NT2/D1 (cell line): ENCODE measurements around the gene SLC3A2.

ENCODE experiments used
- DNase-seq: peaks from one replicate; pipeline ENCODE4 v3.0.0-alpha.2; 2011; ENCODE audit warnings: low read depth, low spot score
- H3K27me3 ChIP-seq: 2 replicates; pipeline ENCODE4 v1.6.0; 2011; ENCODE audit warnings: mild to moderate bottlenecking; ENCODE audit not compliant: insufficient read length, insufficient read depth
- H3K36me3 ChIP-seq: 2 replicates; pipeline ENCODE4 v1.6.1; 2011; ENCODE audit warnings: mild to moderate bottlenecking, low read length, mixed read lengths; ENCODE audit not compliant: insufficient read depth, insufficient read length
- H3K4me1 ChIP-seq: 2 replicates; pipeline ENCODE4 v1.5.1; 2011; ENCODE audit not compliant: insufficient read depth, insufficient read length
- H3K4me3 ChIP-seq: 2 replicates; pipeline ENCODE4 v1.5.1; 2011; ENCODE audit warnings: low read depth; ENCODE audit not compliant: insufficient read length
- H3K9ac ChIP-seq: 2 replicates; pipeline ENCODE4 v1.6.0; 2011; ENCODE audit warnings: low read depth; ENCODE audit not compliant: insufficient read length
- H3K9me3 ChIP-seq: 2 replicates; pipeline ENCODE4 v1.5.1; 2011; ENCODE audit warnings: mild to moderate bottlenecking, low read length; ENCODE audit not compliant: insufficient read depth
- SUZ12 ChIP-seq: IDR thresholded peaks from 2 replicates; pipeline ENCODE4 v1.6.1; 2011; ENCODE audit not compliant: insufficient read length, insufficient read depth; ENCODE audit errors: extremely low read depth
- YY1 ChIP-seq: IDR thresholded peaks from 2 replicates; pipeline ENCODE4 v1.6.1; 2011; ENCODE audit not compliant: insufficient read length, insufficient read depth
- ZNF274 ChIP-seq: IDR thresholded peaks from 2 replicates; pipeline ENCODE4 v1.6.1; 2011; ENCODE audit warnings: mild to moderate bottlenecking, low read depth, low read length

The SLC3A2 gene

DNA sequence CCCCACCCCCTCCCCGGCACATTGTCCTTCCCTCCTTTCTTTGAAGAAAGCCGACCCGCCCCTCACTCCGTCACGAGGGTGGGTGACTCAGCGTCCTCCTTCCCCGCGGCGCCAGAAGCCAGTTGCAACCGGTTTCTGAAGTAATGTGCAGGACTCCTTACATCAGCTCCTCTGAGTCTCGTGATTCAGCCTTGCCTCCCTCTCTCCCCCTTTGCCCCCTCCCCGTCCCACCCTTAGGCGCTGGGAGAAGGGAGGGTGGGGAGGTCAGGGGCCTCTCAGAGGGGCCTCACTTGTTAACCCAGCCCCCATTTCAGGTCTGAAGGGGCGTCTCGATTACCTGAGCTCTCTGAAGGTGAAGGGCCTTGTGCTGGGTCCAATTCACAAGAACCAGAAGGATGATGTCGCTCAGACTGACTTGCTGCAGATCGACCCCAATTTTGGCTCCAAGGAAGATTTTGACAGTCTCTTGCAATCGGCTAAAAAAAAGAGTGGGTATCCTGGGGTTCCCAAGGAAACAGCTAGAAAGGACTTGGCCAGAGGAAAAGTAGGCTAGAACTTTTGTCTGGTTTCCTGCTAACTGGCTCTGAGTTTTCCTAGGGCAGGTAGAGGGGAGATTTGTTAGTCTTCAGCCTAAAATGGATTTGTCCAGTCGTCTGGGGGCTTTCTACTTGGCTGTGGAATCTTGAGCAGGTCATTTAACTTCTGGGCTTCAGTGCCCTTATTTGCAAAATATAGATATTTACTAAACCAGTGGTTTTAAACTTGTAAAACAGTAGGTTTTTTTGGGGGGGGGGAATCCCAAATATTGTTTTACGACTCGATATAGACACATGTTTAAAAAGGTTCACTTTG is 1.1 kb downstream of the SLC3A2 start:
- H3K9ac ChIP-seq: peak overlapping the region; percentile 100
- peaks cover 87% of the 10 kb centered on the region for H3K36me3 ChIP-seq
- TF ChIP-seq YY1 (no peak), SUZ12 (no peak), ZNF274 (no peak)
- peaks cover 19% of the 10 kb centered on the region for H3K4me1 ChIP-seq
- H3K4me3 ChIP-seq: peak overlapping the region; percentile 99
- H3K27me3 ChIP-seq: no peaks in the 10 kb centered on the region
- H3K9me3 ChIP-seq: no peaks in the 10 kb centered on the region
- DNase-seq: peak; percentile 91

- H3K36me3 ChIP-seq: peaks cover 87% of the 10 kb centered on the region
- DNase-seq: no peak
- H3K9ac ChIP-seq: peak overlapping the region; percentile 95
- peaks cover 19% of the 10 kb centered on the region for H3K4me1 ChIP-seq
- H3K27me3 ChIP-seq: no peaks in the 10 kb centered on the region
- H3K9me3 ChIP-seq: no peaks in the 10 kb centered on the region
- peak overlapping the region; percentile 99 for H3K4me3 ChIP-seq
- TF ChIP-seq SUZ12: no peak
- no peak for TF ChIP-seq ZNF274
- TF ChIP-seq YY1: no peak
These were observed 1.7 kb downstream of the SLC3A2 start for GRCh38 chr11:62882431-62882749.

- H3K4me1 ChIP-seq: peaks cover 17% of the 10 kb centered on the region
- TF ChIP-seq YY1: no peak
- no peak for TF ChIP-seq SUZ12
- no peak for TF ChIP-seq ZNF274
- peak overlapping the region; percentile 99 for H3K4me3 ChIP-seq
- no peak for DNase-seq
- H3K27me3 ChIP-seq: no peaks in the 10 kb centered on the region
- H3K9me3 ChIP-seq: no peaks in the 10 kb centered on the region
- peaks cover 87% of the 10 kb centered on the region for H3K36me3 ChIP-seq
- peak overlapping the region; percentile 95 for H3K9ac ChIP-seq
These were observed 2.2 kb downstream of the SLC3A2 start for GRCh38 chr11:62882788-62883501.

- H3K9ac ChIP-seq: peak overlapping the region; percentile 95
- H3K4me1 ChIP-seq: peaks cover 17% of the 10 kb centered on the region
These were observed 3.0 kb downstream of the SLC3A2 start for GRCh38 chr11:62883673-62884072.

DNA sequence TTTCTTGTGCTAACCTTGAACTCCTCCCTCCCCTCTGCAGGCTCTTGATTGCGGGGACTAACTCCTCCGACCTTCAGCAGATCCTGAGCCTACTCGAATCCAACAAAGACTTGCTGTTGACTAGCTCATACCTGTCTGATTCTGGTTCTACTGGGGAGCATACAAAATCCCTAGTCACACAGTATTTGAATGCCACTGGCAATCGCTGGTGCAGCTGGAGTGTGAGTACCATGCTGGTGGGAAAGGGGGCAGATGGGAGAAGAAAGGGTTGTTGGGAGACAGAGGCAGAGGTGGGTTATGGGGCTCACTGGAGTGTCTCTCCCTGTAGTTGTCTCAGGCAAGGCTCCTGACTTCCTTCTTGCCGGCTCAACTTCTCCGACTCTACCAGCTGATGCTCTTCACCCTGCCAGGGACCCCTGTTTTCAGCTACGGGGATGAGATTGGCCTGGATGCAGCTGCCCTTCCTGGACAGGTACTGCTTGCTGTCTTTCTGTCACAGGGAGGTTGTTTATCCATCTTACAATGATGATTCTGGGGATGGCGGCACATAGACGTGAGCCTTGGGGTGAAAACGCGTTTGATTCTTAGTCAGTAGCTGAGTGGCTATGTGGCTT is 4.5 kb downstream of the SLC3A2 start:
- peaks cover 17% of the 10 kb centered on the region for H3K4me1 ChIP-seq
- no peak for DNase-seq
- no peaks in the 10 kb centered on the region for H3K27me3 ChIP-seq
- TF ChIP-seq YY1 (no peak), SUZ12 (no peak), ZNF274 (no peak)
- H3K36me3 ChIP-seq: peaks cover 91% of the 10 kb centered on the region
- no peaks in the 10 kb centered on the region for H3K9me3 ChIP-seq
- H3K9ac ChIP-seq: peak overlapping the region; percentile 23
- H3K4me3 ChIP-seq: peak overlapping the region; percentile 5

More at GRCh38 chr11:62883673-62884072, 3.0 kb downstream of the SLC3A2 start:
- TF ChIP-seq YY1 (no peak), SUZ12 (no peak), ZNF274 (no peak)
- Histone ChIP-seq H3K4me3 (peak overlapping the region; percentile 99), H3K36me3 (peaks cover 90% of the 10 kb centered on the region), H3K9me3 (no peaks in the 10 kb centered on the region), H3K27me3 (no peaks in the 10 kb centered on the region)
- no peak for DNase-seq

DNA sequence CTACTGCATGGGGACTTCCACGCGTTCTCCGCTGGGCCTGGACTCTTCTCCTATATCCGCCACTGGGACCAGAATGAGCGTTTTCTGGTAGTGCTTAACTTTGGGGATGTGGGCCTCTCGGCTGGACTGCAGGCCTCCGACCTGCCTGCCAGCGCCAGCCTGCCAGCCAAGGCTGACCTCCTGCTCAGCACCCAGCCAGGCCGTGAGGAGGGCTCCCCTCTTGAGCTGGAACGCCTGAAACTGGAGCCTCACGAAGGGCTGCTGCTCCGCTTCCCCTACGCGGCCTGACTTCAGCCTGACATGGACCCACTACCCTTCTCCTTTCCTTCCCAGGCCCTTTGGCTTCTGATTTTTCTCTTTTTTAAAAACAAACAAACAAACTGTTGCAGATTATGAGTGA is 7.7 kb downstream of the SLC3A2 start:
- DNase-seq: no peak
- peaks cover 16% of the 10 kb centered on the region for H3K4me1 ChIP-seq
- peaks cover 69% of the 10 kb centered on the region for H3K36me3 ChIP-seq
- no peaks in the 10 kb centered on the region for H3K9me3 ChIP-seq
- H3K4me3 ChIP-seq: no peak overlapping the region
- TF ChIP-seq YY1 (no peak), ZNF274 (no peak), SUZ12 (no peak)
- peak overlapping the region; percentile 26 for H3K9ac ChIP-seq
- no peaks in the 10 kb centered on the region for H3K27me3 ChIP-seq

DNA sequence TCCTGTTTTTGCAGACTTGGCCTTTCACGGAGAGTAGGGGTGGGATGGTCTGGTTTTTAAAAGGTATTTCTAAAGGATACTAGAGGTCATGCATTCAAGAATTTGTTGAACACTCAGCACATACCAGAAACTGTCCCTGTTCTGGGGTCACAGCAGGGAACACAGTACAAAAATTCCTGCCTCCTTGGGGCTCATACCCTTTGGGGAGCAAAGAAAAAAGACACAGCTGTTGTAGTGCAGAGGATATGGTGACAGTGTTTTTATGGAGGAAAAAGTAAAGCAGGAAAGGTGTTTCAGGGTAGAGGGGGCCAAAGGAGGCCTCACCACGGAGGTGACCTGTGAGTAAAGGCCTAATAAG is 8.4 kb downstream of the SLC3A2 start:
- no peak overlapping the region for H3K4me3 ChIP-seq
- no peaks in the 10 kb centered on the region for H3K27me3 ChIP-seq
- H3K9me3 ChIP-seq: no peaks in the 10 kb centered on the region
- H3K36me3 ChIP-seq: peaks cover 62% of the 10 kb centered on the region
- peaks cover 16% of the 10 kb centered on the region for H3K4me1 ChIP-seq
- TF ChIP-seq SUZ12: no peak
- no peak for TF ChIP-seq YY1
- H3K9ac ChIP-seq: no peak overlapping the region
- DNase-seq: no peak
